A673 (cell line): ENCODE measurements around the gene RSRP1. TPM values are rescaled to one million over a fixed set of nuclear protein-coding genes. Genes with fewer than 3 reads are reported as not detected.

Experiments used
- BruUV-seq: library from RNA; stranded (reverse); fragments of 400-500 nt; replicated peaks from 2 replicates; lab custom pipeline; 2021; lab: Mats Ljungman, UMichigan
- CTCF ChIA-PET: fragments of 300-600 bp; sonication (Branson Sonifier 250); formaldehyde crosslinking; loops from one replicate; lab custom pipeline; 2022; ENCODE audit warnings: antibody characterized with exemption; lab: Charles Lee
- POLR2A ChIA-PET: fragments of 300-600 bp; sonication (Branson Sonifier 250); formaldehyde crosslinking; loops from one replicate; lab custom pipeline; 2022; ENCODE audit warnings: antibody characterized with exemption; ENCODE audit not compliant: low non-redundant PET; lab: Charles Lee
- DNase-seq: peaks from one replicate; pipeline ENCODE4 v3.0.0-alpha.2; 2015; ENCODE audit warnings: low spot score
- H3K27ac ChIP-seq: fragments of 200-600 bp; sonication (generic); 2 replicates; pipeline ENCODE4 v1.5.1; 2016; ENCODE audit warnings: mixed run types, low read depth, mild to moderate bottlenecking, mixed read lengths, antibody characterized with exemption, low read length; ENCODE audit not compliant: poor library complexity, severe bottlenecking
- H3K27me3 ChIP-seq: fragments of 200-600 bp; sonication (generic); replicated peaks from 2 replicates; pipeline ENCODE4 v1.6.1; 2017; ENCODE audit warnings: mixed run types, low read depth, mild to moderate bottlenecking, mixed read lengths, antibody characterized with exemption, low read length; ENCODE audit not compliant: insufficient read depth, poor library complexity
- H3K36me3 ChIP-seq: fragments of 200-600 bp; sonication (generic); 2 replicates; pipeline ENCODE4 v1.6.1; 2016; ENCODE audit warnings: mixed run types, mild to moderate bottlenecking, mixed read lengths, antibody characterized with exemption, low read length; ENCODE audit not compliant: insufficient read depth, poor library complexity, severe bottlenecking
- H3K4me1 ChIP-seq: fragments of 200-600 bp; sonication (generic); 2 replicates; pipeline ENCODE4 v1.6.1; 2017; ENCODE audit warnings: mixed run types, mild to moderate bottlenecking, mixed read lengths, antibody characterized with exemption, low read length; ENCODE audit not compliant: insufficient read depth, poor library complexity, severe bottlenecking
- H3K4me3 ChIP-seq: fragments of 200-600 bp; sonication (generic); 2 replicates; pipeline ENCODE4 v1.5.1; 2016; ENCODE audit warnings: low read depth, mixed run types, mild to moderate bottlenecking, mixed read lengths, low read length; ENCODE audit not compliant: poor library complexity, severe bottlenecking
- H3K9me3 ChIP-seq: fragments of 200-600 bp; sonication (generic); 2 replicates; pipeline ENCODE4 v1.6.1; 2016; ENCODE audit warnings: mixed run types, low read depth, mild to moderate bottlenecking, mixed read lengths, antibody characterized with exemption, low read length; ENCODE audit not compliant: poor library complexity, severe bottlenecking
- EZH2 ChIP-seq: fragments of 200-600 bp; sonication (generic); IDR thresholded peaks from 2 replicates; pipeline ENCODE4 v1.6.1; 2017; ENCODE audit warnings: borderline replicate concordance, low read depth, mild to moderate bottlenecking, mixed read lengths, antibody characterized with exemption, low read length; ENCODE audit not compliant: poor library complexity, severe bottlenecking
- intact Hi-C: fragments of 100-400 bp; cut with micrococcal nuclease; formaldehyde crosslinking; loops from one replicate; pipeline ENCODE4 v1.10.0; 2022; ENCODE audit not compliant: unreplicated experiment
- total RNA-seq: library from RNA; stranded (reverse); gene quantifications from 2 replicates; pipeline ENCODE4 v1.2.3, GENCODE V29; 2021
- TF ChIP-seq, protein P1 (sequence below): fragments of 300-800, 200-600 bp; sonication (generic); conservative IDR thresholded peaks from 2 replicates; pipeline ENCODE4 v1.5.1; 2017; ENCODE audit warnings: low read depth, mild to moderate bottlenecking, antibody characterized with exemption, low read length, moderate library complexity, mixed read lengths

The RSRP1 gene
- total RNA-seq, 1 experiment from 2014 or later = 65.3 TPM

DNA sequence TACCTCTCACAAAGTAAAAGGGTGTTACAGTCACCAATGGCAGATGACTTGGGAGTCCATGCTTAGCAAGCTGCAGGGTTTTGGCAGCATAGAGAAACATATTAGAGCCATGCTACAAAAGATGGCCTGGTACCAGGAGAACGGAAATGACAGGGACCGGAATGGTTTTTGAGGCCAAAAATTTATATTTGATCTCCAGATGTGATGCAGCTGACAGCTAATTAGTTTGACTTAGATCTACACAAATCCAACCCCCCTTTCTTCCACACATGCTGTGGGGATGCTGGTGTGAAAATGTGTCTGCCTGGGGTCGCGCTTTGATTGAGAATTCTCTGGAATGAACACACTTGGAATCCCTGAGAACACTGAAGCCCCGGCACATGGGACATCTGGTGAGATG, 41.5 kb downstream of the RSRP1 start:
- intact Hi-C loops = loop anchor here (5.0 kb wide), 2 partner anchors 273 to 358 kb away; partner anchors contain the start of gene RUNX3
- CTCF ChIA-PET = interaction anchor here (1.7 kb wide), 1 partner anchor 358 kb away, joined by 5 read pairs; no protein-coding TSS in a partner anchor
- POLR2A ChIA-PET = no interaction called here
- H3K27ac ChIP-seq = no peak overlapping the region
- TF ChIP-seq, protein P1, sequence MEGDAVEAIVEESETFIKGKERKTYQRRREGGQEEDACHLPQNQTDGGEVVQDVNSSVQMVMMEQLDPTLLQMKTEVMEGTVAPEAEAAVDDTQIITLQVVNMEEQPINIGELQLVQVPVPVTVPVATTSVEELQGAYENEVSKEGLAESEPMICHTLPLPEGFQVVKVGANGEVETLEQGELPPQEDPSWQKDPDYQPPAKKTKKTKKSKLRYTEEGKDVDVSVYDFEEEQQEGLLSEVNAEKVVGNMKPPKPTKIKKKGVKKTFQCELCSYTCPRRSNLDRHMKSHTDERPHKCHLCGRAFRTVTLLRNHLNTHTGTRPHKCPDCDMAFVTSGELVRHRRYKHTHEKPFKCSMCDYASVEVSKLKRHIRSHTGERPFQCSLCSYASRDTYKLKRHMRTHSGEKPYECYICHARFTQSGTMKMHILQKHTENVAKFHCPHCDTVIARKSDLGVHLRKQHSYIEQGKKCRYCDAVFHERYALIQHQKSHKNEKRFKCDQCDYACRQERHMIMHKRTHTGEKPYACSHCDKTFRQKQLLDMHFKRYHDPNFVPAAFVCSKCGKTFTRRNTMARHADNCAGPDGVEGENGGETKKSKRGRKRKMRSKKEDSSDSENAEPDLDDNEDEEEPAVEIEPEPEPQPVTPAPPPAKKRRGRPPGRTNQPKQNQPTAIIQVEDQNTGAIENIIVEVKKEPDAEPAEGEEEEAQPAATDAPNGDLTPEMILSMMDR = no peak
- TF ChIP-seq EZH2 = no peak
- BruUV-seq = no TSS peak
- no peak for DNase-seq
- no peaks in the 10 kb centered on the region for H3K4me1 ChIP-seq
- no peaks in the 10 kb centered on the region for H3K9me3 ChIP-seq
- no peaks in the 10 kb centered on the region for H3K27me3 ChIP-seq
- H3K4me3 ChIP-seq = no peak overlapping the region
- H3K36me3 ChIP-seq = no peaks in the 10 kb centered on the region

DNA sequence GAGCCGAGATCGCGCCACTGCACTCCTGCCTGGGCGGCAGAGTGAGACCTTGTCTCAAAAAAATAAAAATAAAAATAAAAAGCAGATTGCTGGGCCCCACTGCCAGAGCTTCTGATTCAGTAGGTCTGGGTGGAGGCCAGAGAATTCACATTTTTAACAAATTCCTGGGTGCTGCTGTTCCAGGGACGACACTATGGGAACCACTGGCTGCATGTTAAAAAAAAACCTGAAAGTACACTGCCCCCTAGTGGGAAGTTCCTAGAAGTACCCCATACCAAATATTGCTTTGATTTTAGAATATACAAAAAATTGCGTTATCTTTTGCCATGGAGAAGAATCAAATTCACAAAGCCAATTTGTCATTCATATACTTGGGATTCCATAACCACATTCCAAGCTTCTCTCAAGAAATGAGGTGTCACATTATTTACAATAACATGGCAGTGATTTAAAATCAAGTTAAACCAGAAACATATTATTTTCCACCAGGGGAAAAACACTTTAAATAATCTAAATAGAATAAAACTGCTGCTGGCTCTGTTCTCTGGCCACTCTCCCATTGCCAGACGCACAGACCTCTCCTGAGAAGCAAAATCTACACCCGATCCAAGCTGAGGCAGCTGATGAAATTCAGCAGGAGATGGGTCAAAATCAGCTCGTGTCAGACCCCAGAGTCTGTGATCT, 42.3 kb downstream of the RSRP1 start:
- Histone ChIP-seq H3K4me1 (no peaks in the 10 kb centered on the region), H3K27me3 (no peaks in the 10 kb centered on the region), H3K36me3 (no peaks in the 10 kb centered on the region), H3K27ac (no peak overlapping the region), H3K9me3 (no peaks in the 10 kb centered on the region), H3K4me3 (no peak overlapping the region)
- POLR2A ChIA-PET = no interaction called here
- CTCF ChIA-PET = interaction anchor here (0.6 to 1.7 kb wide), 2 partner anchors 232 to 357 kb away, joined by 3 to 5 read pairs; no protein-coding TSS in a partner anchor
- peak; percentile 73 for DNase-seq
- TF ChIP-seq, protein P1 = peak; percentile 73
- TF ChIP-seq EZH2 = no peak
- BruUV-seq = no TSS peak
- intact Hi-C loops = loop anchor here (5.0 kb wide), 2 partner anchors 273 to 358 kb away; partner anchors contain the start of gene RUNX3

DNA sequence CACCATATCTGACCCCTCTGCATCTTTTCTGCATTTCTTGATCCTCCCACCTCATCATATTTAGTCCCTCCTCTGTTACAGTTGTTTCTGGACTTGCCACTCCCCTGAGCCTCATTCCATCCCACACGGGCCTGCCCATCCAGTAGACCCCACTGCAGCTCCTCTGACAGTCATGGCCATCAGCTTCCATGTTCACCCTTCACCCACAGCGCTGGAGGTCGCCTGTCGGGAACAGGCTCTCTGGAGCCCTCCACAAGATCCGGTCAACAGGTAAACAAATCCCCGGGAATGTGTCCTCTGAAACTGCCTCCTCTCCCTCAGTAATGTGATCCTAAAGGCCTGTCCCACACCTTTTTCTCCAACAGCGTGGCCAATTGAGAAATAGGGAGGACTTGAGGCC, 46.2 kb downstream of the RSRP1 start:
- Histone ChIP-seq H3K27ac (no peak overlapping the region), H3K36me3 (no peaks in the 10 kb centered on the region), H3K4me1 (peaks cover 11% of the 10 kb centered on the region), H3K4me3 (no peak overlapping the region), H3K9me3 (no peaks in the 10 kb centered on the region), H3K27me3 (no peaks in the 10 kb centered on the region)
- no peak for TF ChIP-seq EZH2
- TF ChIP-seq, protein P1 = no peak
- intact Hi-C loops = no loop called here
- CTCF ChIA-PET = no interaction called here
- no TSS peak for BruUV-seq
- no peak for DNase-seq
- POLR2A ChIA-PET = no interaction called here
